Suprapubic skin (tissue), 4 donors: Measurements from ENCODE around the gene PRKCE. TPM values are rescaled to one million over a fixed set of nuclear protein-coding genes. Genes with fewer than 3 reads are reported as not detected.

Source experiments
- DNase-seq, 2 donors: peaks; one replicate each; pipeline ENCODE4 v3.0.0-alpha.2; 2019; ENCODE audit warnings: low spot score in 2 of 2
- H3K27ac ChIP-seq: fragments of 200-600 bp; sonication (generic); one replicate; pipeline ENCODE4 v1.5.1; 2019
- H3K27me3 ChIP-seq: fragments of 200-600 bp; sonication (generic); one replicate; pipeline ENCODE4 v1.5.1; 2019
- H3K36me3 ChIP-seq: fragments of 200-600 bp; sonication (generic); one replicate; pipeline ENCODE4 v1.5.1; 2019
- H3K4me1 ChIP-seq: fragments of 200-600 bp; sonication (generic); one replicate; pipeline ENCODE4 v1.5.1; 2019
- H3K4me3 ChIP-seq: fragments of 200-600 bp; sonication (generic); one replicate; pipeline ENCODE4 v1.5.1; 2019; ENCODE audit warnings: mild to moderate bottlenecking
- H3K9me3 ChIP-seq: fragments of 200-600 bp; sonication (generic); one replicate; pipeline ENCODE4 v1.5.1; 2019
- CTCF ChIP-seq, 2 donors: fragments of 200-600 bp in 1 of 2; fragments of 450-650 bp in 1 of 2; sonication (generic) in 1 of 2; IDR thresholded peaks; one replicate each; pipeline ENCODE4 v1.5.1; 2016 to 2019; ENCODE audit warnings: antibody characterized with exemption in 2 of 2, mild to moderate bottlenecking in 1 of 2, moderate library complexity in 1 of 2
- EP300 ChIP-seq: sonication (generic); formaldehyde crosslinking; IDR thresholded peaks from one replicate; pipeline ENCODE4 v1.6.1; 2017; ENCODE audit warnings: antibody characterized with exemption
- POLR2A ChIP-seq, 2 donors: fragments of 450-650 bp; IDR thresholded peaks; one replicate each; pipeline ENCODE4 v1.6.1; 2017; ENCODE audit warnings: antibody characterized with exemption in 2 of 2, mild to moderate bottlenecking in 2 of 2, moderate library complexity in 2 of 2
- POLR2AphosphoS5 ChIP-seq, 3 donors: sonication (generic); formaldehyde crosslinking; IDR thresholded peaks; one replicate each; pipeline ENCODE4 v1.6.1; 2017; ENCODE audit warnings: antibody characterized with exemption in 3 of 3
- WGBS: methylation state at CpG from one replicate; pipeline ENCODE4 v1.1.5; 2018; 5-methylcytosine and 5-hydroxymethylcytosine counted together
- total RNA-seq, 4 donors: library from RNA; depleted of rRNA; stranded (reverse); fragments of >200 nt; gene quantifications; one replicate each; pipeline ENCODE4 v1.1.0, GENCODE V29; 2016

Gene PRKCE
- total RNA-seq, 4 donors from 2014 or later, result 7.9 to 18.3 (median 12.5) TPM

DNA sequence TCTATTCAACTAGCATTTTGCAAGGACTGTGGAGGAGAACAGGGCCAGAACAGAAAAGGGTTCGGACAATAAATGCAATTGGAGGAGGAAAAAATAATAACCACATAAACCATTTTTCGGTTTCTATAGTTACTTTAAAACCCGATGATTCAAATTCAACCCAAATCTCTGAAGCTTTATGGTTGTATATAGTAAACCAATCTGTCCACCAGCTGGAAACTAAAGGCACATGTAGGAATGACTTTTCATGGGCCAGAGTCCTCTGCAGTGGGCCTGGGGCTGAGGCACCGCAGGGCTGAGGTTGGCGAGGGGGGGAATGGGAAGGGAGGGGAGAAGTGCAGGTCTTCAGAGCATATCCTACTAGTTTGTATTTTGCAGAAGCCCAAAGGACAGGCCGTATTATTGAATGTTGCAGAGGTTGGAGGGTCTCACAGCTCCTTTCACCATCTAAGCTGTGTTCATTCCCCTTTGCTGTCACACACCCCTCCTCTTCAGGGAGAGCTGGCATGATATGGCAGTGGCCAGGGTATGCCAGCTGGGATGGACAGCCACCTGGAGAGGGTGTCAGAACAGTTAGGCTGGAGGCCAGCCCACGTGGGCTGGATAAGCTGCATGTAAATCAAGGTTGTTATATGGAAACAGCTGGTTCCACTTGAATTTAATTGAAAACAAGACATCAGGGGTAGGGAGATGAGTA lies 267.1 kb downstream of the PRKCE start:
- Histone ChIP-seq H3K9me3 (no peaks in the 10 kb centered on the region), H3K36me3 (no peaks in the 10 kb centered on the region), H3K4me1 (peaks cover 22% of the 10 kb centered on the region), H3K4me3 (no peak overlapping the region), H3K27me3 (no peaks in the 10 kb centered on the region), H3K27ac (no peak overlapping the region)
- TF ChIP-seq POLR2A (IDR thresholded peaks at IDR 0.05), result no peak
- TF ChIP-seq CTCF (IDR thresholded peaks at IDR 0.05), result no peak
- TF ChIP-seq POLR2AphosphoS5 (IDR thresholded peaks at IDR 0.05), result no peak
- TF ChIP-seq EP300, result no peak
- DNase-seq, result no peak
- 84% methylated on average over 7 of the region's 7 CpGs for WGBS

GRCh38 chr2:45919160-45919650 lies 267.7 kb downstream of the PRKCE start:
- H3K36me3 ChIP-seq, result no peaks in the 10 kb centered on the region
- WGBS, result 39% methylated on average over 7 of the region's 7 CpGs
- TF ChIP-seq POLR2A (IDR thresholded peaks at IDR 0.05), result no peak

GRCh38 chr2:45919711-45920111 lies 268.2 kb downstream of the PRKCE start:
- Histone ChIP-seq H3K36me3 (no peaks in the 10 kb centered on the region), H3K27ac (peak overlapping the region; percentile 49), H3K4me1 (peaks cover 27% of the 10 kb centered on the region), H3K4me3 (no peak overlapping the region), H3K27me3 (no peaks in the 10 kb centered on the region), H3K9me3 (no peaks in the 10 kb centered on the region)
- TF ChIP-seq POLR2A (IDR thresholded peaks at IDR 0.05), result no peak
- no peak for TF ChIP-seq EP300
- no peak for TF ChIP-seq CTCF (IDR thresholded peaks at IDR 0.05)
- no peak for TF ChIP-seq POLR2AphosphoS5 (IDR thresholded peaks at IDR 0.05)
- DNase-seq, result no peak
- 43% methylated on average over 3 of the region's 3 CpGs for WGBS

More at GRCh38 chr2:45919160-45919650, 267.7 kb downstream of the PRKCE start:
- Histone ChIP-seq H3K4me1 (peaks cover 22% of the 10 kb centered on the region), H3K27ac (peak overlapping the region; percentile 49), H3K9me3 (no peaks in the 10 kb centered on the region), H3K4me3 (no peak overlapping the region), H3K27me3 (no peaks in the 10 kb centered on the region)
- DNase-seq, result no peak

GRCh38 chr2:45921921-45922320 lies 270.4 kb downstream of the PRKCE start:
- no peak for TF ChIP-seq POLR2AphosphoS5 (IDR thresholded peaks at IDR 0.05)
- no peak for TF ChIP-seq CTCF (IDR thresholded peaks at IDR 0.05)
- TF ChIP-seq EP300, result no peak
- no peak for TF ChIP-seq POLR2A (IDR thresholded peaks at IDR 0.05)
- H3K27me3 ChIP-seq, result no peaks in the 10 kb centered on the region
- no peak overlapping the region for H3K27ac ChIP-seq
- DNase-seq, result no peak
- no peaks in the 10 kb centered on the region for H3K9me3 ChIP-seq
- no peaks in the 10 kb centered on the region for H3K36me3 ChIP-seq
- peaks cover 34% of the 10 kb centered on the region for H3K4me1 ChIP-seq
- H3K4me3 ChIP-seq, result no peak overlapping the region

DNA sequence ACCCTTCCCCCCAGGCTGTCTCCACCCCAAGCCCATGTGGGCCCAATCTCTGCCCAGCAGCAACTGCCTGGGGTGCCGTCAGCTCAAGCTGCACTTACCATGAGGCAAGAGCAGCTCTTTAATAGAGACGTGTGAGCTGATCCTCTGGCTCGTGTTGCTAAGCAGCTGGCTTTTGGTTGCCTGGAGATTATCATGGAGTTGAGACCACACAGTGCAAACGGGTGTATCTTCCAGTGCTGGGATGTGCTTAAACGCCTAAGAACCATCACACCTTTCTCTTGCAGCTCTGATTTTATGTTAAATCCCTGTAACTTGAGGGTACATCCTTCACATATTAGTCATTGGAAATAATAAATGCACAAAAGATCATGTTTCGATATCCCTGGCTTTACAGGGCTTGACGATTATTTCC lies 271.1 kb downstream of the PRKCE start:
- H3K4me1 ChIP-seq, result peaks cover 34% of the 10 kb centered on the region
- TF ChIP-seq CTCF (IDR thresholded peaks at IDR 0.05), result no peak
- no peak overlapping the region for H3K4me3 ChIP-seq
- no peak for DNase-seq
- H3K27ac ChIP-seq, result no peak overlapping the region
- WGBS, result 73% methylated on average over 7 of the region's 7 CpGs
- no peaks in the 10 kb centered on the region for H3K9me3 ChIP-seq
- no peaks in the 10 kb centered on the region for H3K36me3 ChIP-seq
- H3K27me3 ChIP-seq, result no peaks in the 10 kb centered on the region

DNA sequence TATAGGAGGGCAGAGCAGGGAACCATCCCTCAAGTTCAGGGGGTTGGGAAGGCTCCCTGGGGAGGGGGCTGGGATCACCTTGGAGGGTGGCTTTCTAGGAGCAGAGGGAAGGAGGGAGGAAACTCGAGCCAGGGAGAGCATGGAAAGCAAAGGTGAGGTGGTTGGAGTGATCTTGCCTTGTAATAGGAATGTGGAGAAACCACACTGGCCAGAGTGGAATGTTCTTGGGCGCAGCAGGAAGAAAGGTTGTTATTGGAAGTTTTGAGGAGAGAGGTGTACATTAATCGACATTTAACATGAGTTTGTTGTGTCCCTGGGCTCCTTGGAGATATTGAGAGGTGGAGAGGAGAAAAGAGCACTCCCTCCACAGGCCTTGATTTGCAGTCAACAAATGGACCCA lies 272.2 kb downstream of the PRKCE start:
- no peak for DNase-seq
- Histone ChIP-seq H3K36me3 (no peaks in the 10 kb centered on the region), H3K27ac (no peak overlapping the region), H3K4me1 (peaks cover 35% of the 10 kb centered on the region), H3K4me3 (no peak overlapping the region), H3K9me3 (no peaks in the 10 kb centered on the region), H3K27me3 (no peaks in the 10 kb centered on the region)
- TF ChIP-seq POLR2AphosphoS5 (IDR thresholded peaks at IDR 0.05), result no peak
- TF ChIP-seq EP300, result no peak
- TF ChIP-seq POLR2A (IDR thresholded peaks at IDR 0.05), result no peak
- no peak for TF ChIP-seq CTCF (IDR thresholded peaks at IDR 0.05)
- WGBS, result 74% methylated on average over 3 of the region's 3 CpGs
